PC-9 (cell line): Measurements from ENCODE around the gene AGMO. TPM values are rescaled to one million over a fixed set of nuclear protein-coding genes. Genes with fewer than 3 reads are reported as not detected.

Experiments used
- BruUV-seq: library from RNA; stranded (reverse); fragments of 400-500 nt; replicated peaks from 2 replicates; lab custom pipeline; 2021; lab: Mats Ljungman, UMichigan
- CTCF ChIA-PET: fragments of 300-600 bp; sonication (Branson Sonifier 250); formaldehyde crosslinking; loops from one replicate; lab custom pipeline; 2022; ENCODE audit warnings: antibody characterized with exemption; lab: Charles Lee
- POLR2A ChIA-PET: fragments of 300-600 bp; sonication (Branson Sonifier 250); formaldehyde crosslinking; loops from one replicate; lab custom pipeline; 2022; ENCODE audit warnings: antibody characterized with exemption; ENCODE audit not compliant: unreplicated experiment; lab: Charles Lee
- DNase-seq, 2 experiments: peaks; one replicate each; pipeline versions ENCODE4 v3.0.0 to v3.0.0-alpha.2; 2015 to 2022; ENCODE audit warnings: mixed read lengths in 1 of 2
- H2AFZ ChIP-seq: fragments of 200-600 bp; sonication (generic); 2 replicates; pipeline ENCODE4 v1.8.1; 2017; ENCODE audit warnings: antibody characterized with exemption
- H3F3A ChIP-seq: fragments of 200-600 bp; sonication (generic); 2 replicates; pipeline ENCODE4 v1.8.1; 2017; ENCODE audit warnings: antibody characterized with exemption, mild to moderate bottlenecking, low read depth; ENCODE audit not compliant: insufficient read depth
- H3K27ac ChIP-seq: fragments of 200-600 bp; sonication (generic); 2 replicates; pipeline ENCODE4 v1.6.1; 2016; ENCODE audit warnings: mixed run types
- H3K27me3 ChIP-seq: fragments of 200-600 bp; sonication (generic); 2 replicates; pipeline ENCODE4 v1.6.1; 2016; ENCODE audit warnings: low read depth, mixed run types; ENCODE audit not compliant: insufficient read depth
- H3K36me3 ChIP-seq: fragments of 200-600 bp; sonication (generic); 2 replicates; pipeline ENCODE4 v1.6.1; 2016; ENCODE audit warnings: low read depth, mixed run types
- H3K4me1 ChIP-seq: fragments of 200-600 bp; sonication (generic); replicated peaks from 2 replicates; pipeline ENCODE4 v1.6.1; 2016; ENCODE audit warnings: mixed run types; ENCODE audit not compliant: insufficient read depth
- H3K4me2 ChIP-seq: fragments of 200-600 bp; sonication (generic); 2 replicates; pipeline ENCODE4 v1.6.1; 2017; ENCODE audit warnings: mixed run types
- H3K4me3 ChIP-seq: fragments of 200-600 bp; sonication (generic); 2 replicates; pipeline ENCODE4 v1.6.1; 2016; ENCODE audit warnings: mixed run types
- H3K79me2 ChIP-seq: fragments of 200-600 bp; sonication (generic); 2 replicates; pipeline ENCODE4 v1.6.1; 2017; ENCODE audit warnings: low read depth, mixed run types
- H3K9me2 ChIP-seq: fragments of 200-600 bp; sonication (generic); 2 replicates; pipeline ENCODE4 v1.8.1; 2017; ENCODE audit warnings: mild to moderate bottlenecking; ENCODE audit not compliant: insufficient read depth
- H3K9me3 ChIP-seq: fragments of 200-600 bp; sonication (generic); 2 replicates; pipeline ENCODE4 v1.8.1; 2016; ENCODE audit warnings: low read depth; ENCODE audit not compliant: insufficient read depth
- H4K20me1 ChIP-seq: fragments of 200-600 bp; sonication (generic); 2 replicates; pipeline ENCODE4 v1.8.1; 2017; ENCODE audit not compliant: insufficient read depth
- EZH2 ChIP-seq: fragments of 200-600 bp; sonication (generic); IDR thresholded peaks from 2 replicates; pipeline ENCODE4 v1.8.0; 2017; ENCODE audit warnings: antibody characterized with exemption, low read depth
- intact Hi-C: fragments of 100-400 bp; cut with micrococcal nuclease; formaldehyde crosslinking; loops from one replicate; pipeline ENCODE4 v1.10.0; 2022; ENCODE audit not compliant: unreplicated experiment
- total RNA-seq: library from RNA; stranded (reverse); gene quantifications from 2 replicates; pipeline ENCODE4 v1.2.3, GENCODE V29; 2021
- TF ChIP-seq, protein P1 (sequence below): fragments of 200-600 bp; sonication (generic); conservative IDR thresholded peaks from 2 replicates; pipeline ENCODE4 v1.6.1; 2017; ENCODE audit warnings: mixed run types, antibody characterized with exemption, mild to moderate bottlenecking, moderate library complexity

AGMO gene
- total RNA-seq, 1 experiment from 2014 or later: not detected

DNA sequence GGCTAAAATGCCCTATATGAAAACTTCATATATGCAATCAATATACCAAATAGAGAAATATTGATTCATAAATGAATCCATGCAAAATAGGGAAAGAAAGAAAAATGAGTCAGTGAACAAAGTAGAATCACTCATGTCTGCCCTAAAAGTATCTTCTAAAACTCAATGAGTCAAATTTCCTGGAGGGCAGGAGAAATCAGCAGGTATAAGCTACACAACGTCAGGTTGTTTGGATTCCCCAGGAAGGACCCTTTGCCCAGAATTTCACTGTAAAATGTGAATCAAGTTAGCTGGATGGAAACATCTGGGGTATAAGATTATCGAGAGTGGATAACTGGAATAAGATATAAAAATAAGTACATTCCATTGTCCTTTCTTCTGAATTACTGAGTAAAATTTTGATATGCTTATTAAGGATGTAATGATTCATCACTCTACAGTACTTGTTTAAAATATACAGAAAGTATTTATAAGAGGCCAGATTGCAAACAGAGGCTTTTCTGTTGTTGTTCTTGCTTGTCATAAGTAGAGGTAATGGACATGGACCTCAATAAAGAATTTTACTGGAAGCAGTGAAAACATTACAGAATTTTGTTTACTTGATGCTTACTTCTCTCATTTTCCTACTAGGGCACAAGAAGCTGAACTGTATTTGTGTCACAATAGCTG lies 99.0 kb downstream of the AGMO start:
- Histone ChIP-seq H3K36me3 (no peaks in the 10 kb centered on the region), H4K20me1 (no peaks in the 10 kb centered on the region), H2AFZ (no peak overlapping the region), H3K4me2 (no peak overlapping the region), H3K79me2 (no peaks in the 10 kb centered on the region), H3F3A (no peaks in the 10 kb centered on the region), H3K27me3 (no peaks in the 10 kb centered on the region), H3K9me2 (no peaks in the 10 kb centered on the region), H3K4me1 (no peaks in the 10 kb centered on the region), H3K4me3 (no peak overlapping the region), H3K9me3 (no peaks in the 10 kb centered on the region), H3K27ac (no peak overlapping the region)
- intact Hi-C loops: no loop called here
- no peak for DNase-seq
- CTCF ChIA-PET: no interaction called here
- POLR2A ChIA-PET: no interaction called here
- no TSS peak for BruUV-seq
- TF ChIP-seq, protein P1, sequence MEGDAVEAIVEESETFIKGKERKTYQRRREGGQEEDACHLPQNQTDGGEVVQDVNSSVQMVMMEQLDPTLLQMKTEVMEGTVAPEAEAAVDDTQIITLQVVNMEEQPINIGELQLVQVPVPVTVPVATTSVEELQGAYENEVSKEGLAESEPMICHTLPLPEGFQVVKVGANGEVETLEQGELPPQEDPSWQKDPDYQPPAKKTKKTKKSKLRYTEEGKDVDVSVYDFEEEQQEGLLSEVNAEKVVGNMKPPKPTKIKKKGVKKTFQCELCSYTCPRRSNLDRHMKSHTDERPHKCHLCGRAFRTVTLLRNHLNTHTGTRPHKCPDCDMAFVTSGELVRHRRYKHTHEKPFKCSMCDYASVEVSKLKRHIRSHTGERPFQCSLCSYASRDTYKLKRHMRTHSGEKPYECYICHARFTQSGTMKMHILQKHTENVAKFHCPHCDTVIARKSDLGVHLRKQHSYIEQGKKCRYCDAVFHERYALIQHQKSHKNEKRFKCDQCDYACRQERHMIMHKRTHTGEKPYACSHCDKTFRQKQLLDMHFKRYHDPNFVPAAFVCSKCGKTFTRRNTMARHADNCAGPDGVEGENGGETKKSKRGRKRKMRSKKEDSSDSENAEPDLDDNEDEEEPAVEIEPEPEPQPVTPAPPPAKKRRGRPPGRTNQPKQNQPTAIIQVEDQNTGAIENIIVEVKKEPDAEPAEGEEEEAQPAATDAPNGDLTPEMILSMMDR: no peak
- no peak for TF ChIP-seq EZH2

DNA sequence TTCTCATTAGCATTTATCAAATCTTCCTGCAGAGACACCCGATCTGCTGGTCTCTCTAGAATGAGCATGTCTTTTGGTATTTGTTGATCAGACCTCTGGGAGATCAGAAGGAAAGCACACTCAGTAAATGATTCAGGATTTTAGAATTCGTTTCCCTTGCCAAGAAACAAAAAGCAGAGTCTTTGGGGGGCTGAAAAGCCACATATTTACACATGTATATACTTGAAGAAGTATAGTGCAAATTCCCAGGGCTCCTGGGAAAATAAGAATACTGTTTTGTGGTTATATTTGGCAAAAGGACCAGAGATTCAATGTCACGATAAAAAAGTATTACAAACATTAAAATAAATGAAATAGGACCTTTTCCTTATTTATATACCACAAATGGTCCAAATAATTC lies 100.2 kb downstream of the AGMO start:
- POLR2A ChIA-PET: interaction anchor here (0.6 kb wide), 1 partner anchor 431 kb away, joined by 4 read pairs; no protein-coding TSS in a partner anchor
- BruUV-seq: no TSS peak
- Histone ChIP-seq H3K4me2 (no peak overlapping the region), H3F3A (no peaks in the 10 kb centered on the region), H3K36me3 (no peaks in the 10 kb centered on the region), H3K27me3 (no peaks in the 10 kb centered on the region), H3K4me1 (no peaks in the 10 kb centered on the region), H3K9me2 (no peaks in the 10 kb centered on the region), H3K9me3 (no peaks in the 10 kb centered on the region), H3K27ac (no peak overlapping the region), H3K79me2 (no peaks in the 10 kb centered on the region), H4K20me1 (no peaks in the 10 kb centered on the region), H3K4me3 (no peak overlapping the region), H2AFZ (no peak overlapping the region)
- DNase-seq: no peak
- TF ChIP-seq EZH2: no peak
- TF ChIP-seq, protein P1: no peak
- CTCF ChIA-PET: no interaction called here
- intact Hi-C loops: no loop called here

DNA sequence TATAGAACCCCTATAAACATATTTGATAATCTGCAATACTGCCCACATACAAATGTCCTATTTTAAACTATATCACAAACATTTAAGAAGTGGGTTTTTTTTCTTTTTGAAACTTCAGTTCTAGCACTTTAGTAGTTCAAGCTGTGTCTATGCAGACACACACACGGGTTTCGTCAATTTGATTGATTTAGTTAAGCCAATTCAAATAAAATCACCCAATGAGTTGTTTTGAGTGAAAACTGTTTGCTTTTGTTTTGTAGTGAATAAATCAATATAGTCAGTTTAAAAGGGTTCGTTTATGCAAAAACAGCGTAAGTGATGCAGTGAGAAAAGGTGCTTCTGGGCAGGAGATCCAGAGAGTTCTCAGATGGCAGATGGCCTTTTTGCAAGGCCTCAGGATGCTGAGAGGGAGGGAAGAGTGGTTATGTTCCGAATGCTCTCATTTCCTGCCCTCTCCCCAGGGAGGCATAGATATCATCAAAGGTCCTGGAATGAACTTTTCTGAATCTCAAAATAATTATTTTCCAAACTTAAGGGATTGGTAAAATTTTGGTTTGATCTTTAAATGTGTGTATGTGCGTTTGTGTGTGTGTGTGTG lies 102.7 kb downstream of the AGMO start:
- ChIA-PET POLR2A (no interaction called here), CTCF (interaction anchor here (0.6 kb wide), 1 partner anchor 14 kb away, joined by 3 read pairs; no protein-coding TSS in a partner anchor)
- intact Hi-C loops: no loop called here
- Histone ChIP-seq H3K9me3 (no peaks in the 10 kb centered on the region), H3K9me2 (no peaks in the 10 kb centered on the region), H3K79me2 (no peaks in the 10 kb centered on the region), H3K4me1 (no peaks in the 10 kb centered on the region), H4K20me1 (no peaks in the 10 kb centered on the region), H3K27me3 (no peaks in the 10 kb centered on the region), H3K4me2 (no peak overlapping the region), H3K4me3 (no peak overlapping the region), H3F3A (no peaks in the 10 kb centered on the region), H3K27ac (no peak overlapping the region), H2AFZ (no peak overlapping the region), H3K36me3 (no peaks in the 10 kb centered on the region)
- TF ChIP-seq EZH2: no peak
- TF ChIP-seq, protein P1: no peak
- no peak for DNase-seq
- no TSS peak for BruUV-seq
